Measurements from ENCODE around the gene COG3. TPM values are rescaled to one million over a fixed set of nuclear protein-coding genes. Genes with fewer than 3 reads are reported as not detected.

COG3 gene
- total and polyA plus RNA-seq, 4 donors = 14.7 to 66.7 (median 22.4) TPM

GRCh38 chr13:45436332-45436731, 28.4 kb upstream of the COG3 start:
- DNase-seq (no peak), ATAC-seq (ENCODE audit: insufficient read depth, low FRiP score) (no peak)
- no peaks in the 10 kb centered on the region for H3K27me3 ChIP-seq (ENCODE audit: control insufficient read depth in 3 of 3, insufficient read depth in 3 of 3, low read length in 2 of 3)
- H3K9ac ChIP-seq (ENCODE audit: insufficient read depth in 1 of 2, low read length in 2 of 2) = no peak overlapping the region
- no peak for TF ChIP-seq CTCF (IDR thresholded peaks at IDR 0.05; ENCODE audit: control extremely low read depth, extremely low read depth)
- no peaks in the 10 kb centered on the region for H3K36me3 ChIP-seq (ENCODE audit: control insufficient read depth in 4 of 4, insufficient read depth in 4 of 4, low read length in 4 of 4)
- 93 to 94% methylated on average over 9 of the region's 9 CpGs for WGBS, 2 donors
- no peak overlapping the region for H3K27ac ChIP-seq (ENCODE audit: low read depth in 1 of 2, low read length in 1 of 2)
- peaks cover 0 to 5% (median 0%) of the 10 kb centered on the region in 5 donors for H3K4me1 ChIP-seq (ENCODE audit: control insufficient read depth in 5 of 5, insufficient read depth in 5 of 5, low read length in 5 of 5)
- no peak overlapping the region for H3K4me3 ChIP-seq
- H3K9me3 ChIP-seq (ENCODE audit: control insufficient read depth in 4 of 4, insufficient read depth in 3 of 4, low read length in 3 of 4) = no peaks in the 10 kb centered on the region

GRCh38 chr13:45436953-45437352, 27.8 kb upstream of the COG3 start:
- Histone ChIP-seq H3K9me3 (ENCODE audit: control insufficient read depth in 4 of 4, insufficient read depth in 3 of 4, low read length in 3 of 4) (no peaks in the 10 kb centered on the region), H3K27ac (ENCODE audit: low read depth in 1 of 2, low read length in 1 of 2) (no peak overlapping the region), H3K27me3 (ENCODE audit: control insufficient read depth in 3 of 3, insufficient read depth in 3 of 3, low read length in 2 of 3) (no peaks in the 10 kb centered on the region), H3K36me3 (ENCODE audit: control insufficient read depth in 4 of 4, insufficient read depth in 4 of 4, low read length in 4 of 4) (no peaks in the 10 kb centered on the region), H3K9ac (ENCODE audit: insufficient read depth in 1 of 2, low read length in 2 of 2) (no peak overlapping the region), H3K4me3 (no peak overlapping the region), H3K4me1 (ENCODE audit: control insufficient read depth in 5 of 5, insufficient read depth in 5 of 5, low read length in 5 of 5) (peaks cover 0 to 5% (median 0%) of the 10 kb centered on the region in 5 donors)
- no peak for ATAC-seq (ENCODE audit: insufficient read depth, low FRiP score)
- no peak for TF ChIP-seq CTCF (IDR thresholded peaks at IDR 0.05; ENCODE audit: control extremely low read depth, extremely low read depth)
- DNase-seq = no peak
- 93 to 95% methylated on average over 4 of the region's 4 CpGs for WGBS, 2 donors

GRCh38 chr13:45437947-45438346, 26.8 kb upstream of the COG3 start:
- Histone ChIP-seq H3K4me1 (ENCODE audit: control insufficient read depth in 5 of 5, insufficient read depth in 5 of 5, low read length in 5 of 5) (peaks cover 0 to 5% (median 0%) of the 10 kb centered on the region in 5 donors), H3K9ac (ENCODE audit: insufficient read depth in 1 of 2, low read length in 2 of 2) (no peak overlapping the region), H3K9me3 (ENCODE audit: control insufficient read depth in 4 of 4, insufficient read depth in 3 of 4, low read length in 3 of 4) (no peaks in the 10 kb centered on the region), H3K27me3 (ENCODE audit: control insufficient read depth in 3 of 3, insufficient read depth in 3 of 3, low read length in 2 of 3) (no peaks in the 10 kb centered on the region), H3K27ac (ENCODE audit: low read depth in 1 of 2, low read length in 1 of 2) (no peak overlapping the region), H3K4me3 (no peak overlapping the region), H3K36me3 (ENCODE audit: control insufficient read depth in 4 of 4, insufficient read depth in 4 of 4, low read length in 4 of 4) (no peaks in the 10 kb centered on the region)
- WGBS, 2 donors = 81 to 95% methylated on average over 4 of the region's 4 CpGs
- ATAC-seq (ENCODE audit: insufficient read depth, low FRiP score) = no peak
- no peak for TF ChIP-seq CTCF (IDR thresholded peaks at IDR 0.05; ENCODE audit: control extremely low read depth, extremely low read depth)
- no peak for DNase-seq

GRCh38 chr13:45439008-45439407, 25.7 kb upstream of the COG3 start:
- no peak for DNase-seq
- no peak for ATAC-seq (ENCODE audit: insufficient read depth, low FRiP score)
- no peaks in the 10 kb centered on the region for H3K36me3 ChIP-seq (ENCODE audit: control insufficient read depth in 4 of 4, insufficient read depth in 4 of 4, low read length in 4 of 4)
- peak overlapping the region in 1 of 2 donors; percentile 74 for H3K27ac ChIP-seq (ENCODE audit: low read depth in 1 of 2, low read length in 1 of 2)
- H3K4me3 ChIP-seq = no peak overlapping the region
- WGBS, 2 donors = 90% methylated on average over 4 of the region's 4 CpGs
- no peaks in the 10 kb centered on the region for H3K27me3 ChIP-seq (ENCODE audit: control insufficient read depth in 3 of 3, insufficient read depth in 3 of 3, low read length in 2 of 3)
- no peak for TF ChIP-seq CTCF (IDR thresholded peaks at IDR 0.05; ENCODE audit: control extremely low read depth, extremely low read depth)
- no peak overlapping the region for H3K9ac ChIP-seq (ENCODE audit: insufficient read depth in 1 of 2, low read length in 2 of 2)
- H3K9me3 ChIP-seq (ENCODE audit: control insufficient read depth in 4 of 4, insufficient read depth in 3 of 4, low read length in 3 of 4) = no peaks in the 10 kb centered on the region
- peaks cover 0 to 5% (median 0%) of the 10 kb centered on the region in 5 donors for H3K4me1 ChIP-seq (ENCODE audit: control insufficient read depth in 5 of 5, insufficient read depth in 5 of 5, low read length in 5 of 5)

All from lung (tissue), 12 donors.